Measurements from ENCODE around the gene ANTXR1. TPM values are rescaled to one million over a fixed set of nuclear protein-coding genes. Genes with fewer than 3 reads are reported as not detected.

ANTXR1 gene
- total RNA-seq, 1 experiment from 2014 or later = 181 TPM

DNA sequence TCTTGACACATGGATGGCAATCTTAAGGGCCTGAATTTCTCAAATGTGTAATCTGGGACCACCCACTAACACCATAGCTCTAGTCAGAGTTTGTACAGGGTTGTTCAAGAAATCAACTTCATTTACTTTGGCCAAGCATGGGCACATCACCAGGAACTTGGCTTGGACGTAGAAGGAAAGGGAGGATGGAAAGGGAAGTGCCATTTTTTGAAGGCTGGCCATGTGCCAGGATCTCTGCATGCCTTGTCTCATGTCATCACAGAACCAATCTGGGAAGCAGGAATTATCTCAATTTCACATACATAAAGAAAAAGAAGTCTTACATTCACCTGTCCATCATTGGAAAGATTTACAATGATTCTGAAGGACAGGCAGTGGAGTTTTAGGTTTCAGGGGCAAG lies 128.1 kb downstream of the ANTXR1 start:
- intact Hi-C loops (cut with micrococcal nuclease; ENCODE audit: unreplicated experiment) = no loop called here
- Histone ChIP-seq H3K36me3 (ENCODE audit: insufficient read depth, low read length, poor library complexity, severe bottlenecking) (no peaks in the 10 kb centered on the region), H3K4me1 (ENCODE audit: insufficient read depth, low read length, poor library complexity, severe bottlenecking) (peaks cover 17% of the 10 kb centered on the region), H3K9me3 (ENCODE audit: low read depth, low read length, poor library complexity, severe bottlenecking) (no peaks in the 10 kb centered on the region), H3K4me3 (ENCODE audit: low read depth, low read length, poor library complexity, severe bottlenecking) (no peak overlapping the region), H3K27me3 (replicated peaks; ENCODE audit: insufficient read depth, low read depth, low read length, poor library complexity) (no peaks in the 10 kb centered on the region), H3K27ac (ENCODE audit: low read depth, low read length, poor library complexity, severe bottlenecking) (no peak overlapping the region)
- CTCF ChIA-PET = no interaction called here
- BruUV-seq (replicated peaks) = no TSS peak
- POLR2A ChIA-PET (ENCODE audit: low non-redundant PET) = no interaction called here
- TF ChIP-seq CTCF (conservative IDR thresholded peaks at IDR 0.05; ENCODE audit: low read depth, low read length) = no peak
- no peak for TF ChIP-seq EZH2 (IDR thresholded peaks at IDR 0.05; ENCODE audit: borderline replicate concordance, low read depth, low read length, poor library complexity, severe bottlenecking)
- peak; percentile 13 for DNase-seq (ENCODE audit: low spot score)

DNA sequence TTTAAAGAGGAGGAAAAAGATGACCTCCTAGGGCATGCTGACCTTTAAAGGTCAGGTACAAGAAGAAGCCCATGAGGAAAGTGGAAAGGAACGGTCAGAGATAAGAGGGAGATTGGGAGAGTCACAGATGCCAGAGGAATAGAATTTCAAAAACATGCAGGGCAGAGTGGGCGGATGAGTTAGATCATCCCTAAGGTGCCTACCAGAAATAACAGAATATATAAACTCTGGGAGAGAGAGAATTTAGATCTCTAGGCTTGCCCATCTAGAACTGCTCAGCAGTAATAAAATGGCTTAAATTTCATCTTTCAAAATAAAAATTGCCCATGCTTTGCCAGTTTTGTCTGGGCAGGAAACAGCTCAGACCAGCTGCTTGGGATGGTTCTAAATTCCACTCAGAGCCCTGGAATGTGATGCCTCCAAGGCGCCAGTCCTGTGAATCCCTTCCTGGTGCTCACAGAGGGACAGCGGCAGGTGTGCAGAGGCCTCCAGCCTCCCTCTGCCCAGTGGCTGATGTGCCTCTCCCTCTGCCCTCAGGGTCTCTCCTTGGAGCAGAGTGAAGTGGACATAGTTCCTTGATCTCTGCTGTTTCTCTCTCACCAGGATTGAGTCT lies 130.9 kb downstream of the ANTXR1 start:
- Histone ChIP-seq H3K9me3 (ENCODE audit: low read depth, low read length, poor library complexity, severe bottlenecking) (no peaks in the 10 kb centered on the region), H3K4me3 (ENCODE audit: low read depth, low read length, poor library complexity, severe bottlenecking) (no peak overlapping the region), H3K27me3 (replicated peaks; ENCODE audit: insufficient read depth, low read depth, low read length, poor library complexity) (no peaks in the 10 kb centered on the region), H3K4me1 (ENCODE audit: insufficient read depth, low read length, poor library complexity, severe bottlenecking) (peaks cover 11% of the 10 kb centered on the region), H3K27ac (ENCODE audit: low read depth, low read length, poor library complexity, severe bottlenecking) (peak overlapping the region; percentile 5), H3K36me3 (ENCODE audit: insufficient read depth, low read length, poor library complexity, severe bottlenecking) (no peaks in the 10 kb centered on the region)
- intact Hi-C loops (cut with micrococcal nuclease; ENCODE audit: unreplicated experiment) = no loop called here
- no TSS peak for BruUV-seq (replicated peaks)
- ChIA-PET CTCF (no interaction called here), POLR2A (ENCODE audit: low non-redundant PET) (no interaction called here)
- TF ChIP-seq EZH2 (IDR thresholded peaks at IDR 0.05; ENCODE audit: borderline replicate concordance, low read depth, low read length, poor library complexity, severe bottlenecking) (no peak), CTCF (conservative IDR thresholded peaks at IDR 0.05; ENCODE audit: low read depth, low read length) (no peak)
- DNase-seq (ENCODE audit: low spot score) = no peak

DNA sequence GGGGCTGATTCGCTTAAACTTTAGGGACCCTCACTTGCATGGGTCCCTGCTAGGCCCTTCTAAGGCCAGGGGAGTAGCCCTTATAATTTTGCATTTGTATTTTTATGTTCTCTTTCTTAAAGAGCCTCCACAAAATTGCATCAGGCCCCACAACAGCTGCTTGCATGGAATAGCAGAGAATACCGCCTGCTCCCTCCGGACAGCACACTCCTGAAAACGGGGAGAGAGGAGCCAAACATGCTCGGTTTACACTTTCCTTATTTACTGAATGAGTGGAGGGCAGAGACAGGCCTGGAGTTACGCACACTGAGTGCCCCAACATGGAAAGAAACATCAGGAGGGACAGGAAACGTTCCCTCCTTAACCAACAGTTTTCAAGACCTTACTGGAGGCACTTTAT lies 132.2 kb downstream of the ANTXR1 start:
- BruUV-seq (replicated peaks) = no TSS peak
- no peak overlapping the region for H3K27ac ChIP-seq (ENCODE audit: low read depth, low read length, poor library complexity, severe bottlenecking)

More for the DNA sequence above, 132.2 kb downstream of the ANTXR1 start:
- ChIA-PET POLR2A (ENCODE audit: low non-redundant PET) (no interaction called here), CTCF (no interaction called here)
- Histone ChIP-seq H3K4me1 (ENCODE audit: insufficient read depth, low read length, poor library complexity, severe bottlenecking) (peaks cover 16% of the 10 kb centered on the region), H3K4me3 (ENCODE audit: low read depth, low read length, poor library complexity, severe bottlenecking) (no peak overlapping the region), H3K27me3 (replicated peaks; ENCODE audit: insufficient read depth, low read depth, low read length, poor library complexity) (no peaks in the 10 kb centered on the region), H3K36me3 (ENCODE audit: insufficient read depth, low read length, poor library complexity, severe bottlenecking) (no peaks in the 10 kb centered on the region), H3K9me3 (ENCODE audit: low read depth, low read length, poor library complexity, severe bottlenecking) (no peaks in the 10 kb centered on the region)
- DNase-seq (ENCODE audit: low spot score) = no peak
- intact Hi-C loops (cut with micrococcal nuclease; ENCODE audit: unreplicated experiment) = no loop called here
- TF ChIP-seq EZH2 (IDR thresholded peaks at IDR 0.05; ENCODE audit: borderline replicate concordance, low read depth, low read length, poor library complexity, severe bottlenecking) (no peak), CTCF (conservative IDR thresholded peaks at IDR 0.05; ENCODE audit: low read depth, low read length) (no peak)

All from A673 (cell line).